ENCODE measurements around the gene PDE4B.
"Not testable (repeated sequence)": the region's sequence is repeated elsewhere in the genome, so short reads cannot be mapped to it uniquely, and the experiment has no call there.

The PDE4B gene

GRCh38 chr1:66403007-66403731 is 610.5 kb downstream of the PDE4B start:
- no peak for DNase-seq

- DNase-seq: no peak
These were observed 612.4 kb downstream of the PDE4B start for GRCh38 chr1:66405061-66405460.

DNA sequence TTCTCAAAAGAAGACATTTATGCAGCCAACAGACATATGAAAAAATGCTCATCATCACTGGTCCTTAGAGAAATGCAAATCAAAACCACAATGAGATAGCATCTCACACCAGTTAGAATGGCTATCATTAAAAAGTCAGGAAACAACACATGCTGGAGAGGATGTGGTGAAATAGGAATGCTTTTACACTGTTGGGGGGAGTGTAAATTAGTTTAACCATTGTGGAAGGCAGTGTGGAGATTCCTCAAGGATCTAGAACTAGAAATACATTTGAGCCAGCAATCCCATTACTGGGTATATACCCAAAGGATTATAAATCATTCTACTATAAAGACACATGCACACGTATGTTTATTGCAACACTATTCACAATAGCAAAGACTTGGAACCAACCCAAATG is 618.8 kb downstream of the PDE4B start:
- DNase-seq: not testable (repeated sequence)

- no peak for DNase-seq
These were observed 620.0 kb downstream of the PDE4B start for GRCh38 chr1:66412704-66413103.

GRCh38 chr1:66413136-66413837 is 620.6 kb downstream of the PDE4B start:
- no peak for DNase-seq

GRCh38 chr1:66413838-66414175 is 621.1 kb downstream of the PDE4B start:
- DNase-seq: no peak

GRCh38 chr1:66415281-66415680 is 622.6 kb downstream of the PDE4B start:
- DNase-seq: no peak

DNA sequence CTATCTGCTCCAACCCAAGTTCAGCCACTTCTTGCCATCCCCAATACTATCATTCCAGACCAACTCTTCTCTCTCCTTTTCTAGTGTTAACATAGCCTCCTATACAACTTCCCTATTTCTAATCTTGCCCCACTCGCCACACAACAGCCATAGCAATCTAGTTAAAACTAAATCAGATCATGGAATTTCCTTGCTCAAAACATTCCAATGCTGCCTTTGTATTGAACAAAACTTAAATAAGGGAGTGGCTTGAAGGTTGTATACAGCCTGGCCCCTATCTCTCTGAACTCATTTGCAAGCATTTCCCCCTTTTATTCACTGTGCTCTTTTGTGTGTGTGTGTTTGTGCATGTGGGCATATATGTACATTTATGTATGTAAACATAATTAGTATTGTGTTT is 623.2 kb downstream of the PDE4B start:
- DNase-seq: no peak

GRCh38 chr1:66416295-66416694 is 623.6 kb downstream of the PDE4B start:
- DNase-seq: no peak

GRCh38 chr1:66418021-66418420 is 625.3 kb downstream of the PDE4B start:
- no peak for DNase-seq

- DNase-seq: not testable (repeated sequence)
These were observed 627.5 kb downstream of the PDE4B start for GRCh38 chr1:66420171-66420570.

DNA sequence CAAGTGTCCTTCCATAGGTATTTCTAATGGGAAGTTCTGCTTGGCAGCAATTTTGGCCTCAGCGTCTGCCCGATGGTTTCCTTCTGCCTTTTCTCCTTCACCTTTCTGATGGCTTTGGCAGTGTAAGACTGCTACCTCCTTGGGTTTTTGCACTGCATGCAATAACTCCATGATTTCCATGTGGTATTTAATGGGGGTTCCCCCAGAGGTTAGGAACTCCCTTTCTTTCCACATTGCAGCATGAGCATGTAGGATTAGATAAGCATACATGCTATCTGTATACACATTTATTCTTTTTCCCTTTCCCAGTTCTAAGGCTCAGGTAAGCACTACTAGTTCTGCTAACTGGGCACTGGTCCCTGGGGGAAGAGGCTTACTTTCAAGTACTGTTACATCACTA is 628.2 kb downstream of the PDE4B start:
- not testable (repeated sequence) for DNase-seq

DNA sequence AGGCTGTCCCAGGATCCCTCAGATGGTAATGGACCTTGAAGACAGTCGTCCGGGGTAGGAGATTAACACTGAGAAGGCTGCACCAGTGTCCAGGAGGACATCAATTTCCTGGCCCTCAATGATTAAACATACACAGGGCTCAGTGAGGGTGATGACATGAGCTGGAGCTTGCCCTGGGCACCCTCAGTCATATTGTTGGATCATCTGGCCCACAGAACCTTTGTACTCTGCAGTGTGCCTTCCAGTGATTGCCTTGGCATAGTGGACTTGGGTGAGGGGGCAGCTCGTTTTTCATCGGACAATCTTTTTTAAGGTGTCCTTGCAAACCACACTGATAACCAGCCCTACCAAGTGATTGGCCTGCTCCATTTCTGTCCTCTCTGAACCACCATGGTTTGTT is 630.1 kb downstream of the PDE4B start:
- DNase-seq: no peak

All from islet precursor cell (in vitro differentiated cells).